ENCODE data around the gene PGA3. TPM values are rescaled to one million over a fixed set of nuclear protein-coding genes. Genes with fewer than 3 reads are reported as not detected.

Gene PGA3
- polyA plus RNA-seq, 3 donors, result 1.4 to 4.1 (median 1.9) TPM

- TF ChIP-seq CTCF (IDR thresholded peaks at IDR 0.05), result no peak
- H3K27ac Mint-ChIP-seq, result peak overlapping the region in 6 of 7 donors; percentile 85 to 96 (median 90)
- Histone ChIP-seq H3K9ac (ENCODE audit: insufficient read depth, low read length, poor library complexity, severe bottlenecking) (no peak overlapping the region), H3K4me1 (ENCODE audit: control insufficient read depth in 1 of 2, insufficient read depth in 2 of 2, low read length in 2 of 2) (peaks cover 41% of the 10 kb centered on the region in 2 donors), H4K20me1 (ENCODE audit: insufficient read depth, low read length) (no peaks in the 10 kb centered on the region), H2AFZ (ENCODE audit: insufficient read depth, low read depth, low read length, poor library complexity, severe bottlenecking) (no peak overlapping the region), H3K9me3 (replicated peaks in 1 of 2; ENCODE audit: control insufficient read depth in 1 of 2, insufficient read depth in 1 of 2, low read length in 2 of 2) (peaks cover 0 to 19% of the 10 kb centered on the region in 2 donors), H3K27me3 (ENCODE audit: control insufficient read depth in 2 of 2, insufficient read depth in 2 of 2, low read length in 2 of 2) (no peaks in the 10 kb centered on the region), H3K36me3 (replicated peaks in 1 of 2; ENCODE audit: control insufficient read depth in 1 of 2, insufficient read depth in 2 of 2, low read length in 2 of 2) (no peaks in the 10 kb centered on the region), H3K27ac (ENCODE audit: low read depth in 1 of 2, low read length in 2 of 2) (peak overlapping the region in 1 of 2 donors; percentile 78), H3K79me2 (ENCODE audit: insufficient read depth, low read length) (no peaks in the 10 kb centered on the region), H3K4me3 (replicated peaks in 1 of 3; ENCODE audit: low read depth in 2 of 3, low read length in 3 of 3) (peak overlapping the region in 1 of 3 experiments; percentile 44), H3K4me2 (replicated peaks; ENCODE audit: extremely low read depth, low read length, poor library complexity, severe bottlenecking) (peak overlapping the region; percentile 62)
- peak in 2 of 3 donors; percentile 47 to 53 for DNase-seq
- peaks cover 0 to 4% (median 3%) of the 10 kb centered on the region in 3 donors for H3K27me3 Mint-ChIP-seq (ENCODE audit: low read depth in 3 of 3)
- intact Hi-C loops (cut with micrococcal nuclease), result loop anchor here in 1 of 2 donors (2.0 kb wide), 1 partner anchor 16 kb away; no protein-coding TSS in a partner anchor
- peaks cover 7% of the 10 kb centered on the region in 2 donors for H3K36me3 Mint-ChIP-seq
- peak overlapping the region in 1 of 2 donors; percentile 84 for H3K4me3 Mint-ChIP-seq
- H3K4me1 Mint-ChIP-seq, result peaks cover 35% of the 10 kb centered on the region
- 100% methylated on average over 1 of the region's 3 CpGs for WGBS (ENCODE audit: insufficient coverage)
- peaks cover 7 to 22% (median 16%) of the 10 kb centered on the region in 7 donors for H3K9me3 Mint-ChIP-seq
Measured at GRCh38 chr11:61172888-61173287, 30.4 kb upstream of the PGA3 start.

GRCh38 chr11:61173456-61173855, 29.9 kb upstream of the PGA3 start:
- Histone ChIP-seq H3K4me2 (replicated peaks; ENCODE audit: extremely low read depth, low read length, poor library complexity, severe bottlenecking) (no peak overlapping the region), H3K4me1 (ENCODE audit: control insufficient read depth in 1 of 2, insufficient read depth in 2 of 2, low read length in 2 of 2) (peaks cover 35% of the 10 kb centered on the region in 2 donors), H3K4me3 (replicated peaks in 1 of 3; ENCODE audit: low read depth in 2 of 3, low read length in 3 of 3) (no peak overlapping the region), H3K9me3 (replicated peaks in 1 of 2; ENCODE audit: control insufficient read depth in 1 of 2, insufficient read depth in 1 of 2, low read length in 2 of 2) (peaks cover 0 to 19% of the 10 kb centered on the region in 2 donors), H3K27me3 (ENCODE audit: control insufficient read depth in 2 of 2, insufficient read depth in 2 of 2, low read length in 2 of 2) (no peaks in the 10 kb centered on the region), H3K36me3 (replicated peaks in 1 of 2; ENCODE audit: control insufficient read depth in 1 of 2, insufficient read depth in 2 of 2, low read length in 2 of 2) (no peaks in the 10 kb centered on the region), H4K20me1 (ENCODE audit: insufficient read depth, low read length) (no peaks in the 10 kb centered on the region), H2AFZ (ENCODE audit: insufficient read depth, low read depth, low read length, poor library complexity, severe bottlenecking) (no peak overlapping the region), H3K27ac (ENCODE audit: low read depth in 1 of 2, low read length in 2 of 2) (peak overlapping the region in 1 of 2 donors; percentile 78), H3K9ac (ENCODE audit: insufficient read depth, low read length, poor library complexity, severe bottlenecking) (no peak overlapping the region), H3K79me2 (ENCODE audit: insufficient read depth, low read length) (no peaks in the 10 kb centered on the region)
- Mint-ChIP-seq H3K9me3 (peaks cover 7 to 22% (median 16%) of the 10 kb centered on the region in 7 donors), H3K27me3 (ENCODE audit: low read depth in 3 of 3) (peaks cover 0 to 4% (median 3%) of the 10 kb centered on the region in 3 donors), H3K27ac (peak overlapping the region in 3 of 7 donors; percentile 75 to 85 (median 79)), H3K4me3 (no peak overlapping the region), H3K36me3 (peaks cover 7% of the 10 kb centered on the region in 2 donors), H3K4me1 (peaks cover 30% of the 10 kb centered on the region)
- intact Hi-C loops (cut with micrococcal nuclease), result loop anchor here in 1 of 2 donors (2.0 kb wide), 1 partner anchor 17 kb away; no protein-coding TSS in a partner anchor
- TF ChIP-seq CTCF (IDR thresholded peaks at IDR 0.05), result no peak
- no peak for DNase-seq
- 81% methylated on average over 2 of the region's 4 CpGs for WGBS (ENCODE audit: insufficient coverage)

Measured in CD14-positive monocyte (primary cell).